ENCODE results near the gene SENP8.

Gene SENP8

DNA sequence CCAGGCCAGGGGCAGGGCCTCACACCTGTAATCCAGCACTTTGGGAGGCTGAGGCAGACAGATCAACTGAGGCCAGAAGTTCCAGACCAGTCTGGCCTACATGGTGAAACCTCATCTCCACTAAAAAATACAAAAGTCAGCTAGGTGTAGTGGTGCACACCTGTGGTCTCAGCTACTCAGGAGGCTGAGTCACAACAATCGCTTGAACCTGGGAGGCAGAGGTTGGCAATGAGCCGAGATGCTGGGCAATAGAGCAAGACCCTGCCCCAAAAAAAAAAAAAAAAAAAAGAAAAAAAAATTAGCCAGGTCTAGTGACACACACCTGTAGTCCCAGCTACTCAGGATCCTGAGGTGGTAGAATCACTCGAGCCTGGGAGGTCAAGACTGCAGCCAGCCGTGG lies 19.0 kb upstream of the SENP8 start:
- no peak for TF ChIP-seq GATA3 (IDR thresholded peaks at IDR 0.05; ENCODE audit: low read depth, low read length)
- no peak for TF ChIP-seq GATA2 (IDR thresholded peaks at IDR 0.05; ENCODE audit: low read depth, low read length)

- TF ChIP-seq GATA2 (IDR thresholded peaks at IDR 0.05; ENCODE audit: low read depth, low read length): no peak
- no peak for TF ChIP-seq GATA3 (IDR thresholded peaks at IDR 0.05; ENCODE audit: low read depth, low read length)
Measured at GRCh38 chr15:72105111-72105510, 13.1 kb upstream of the SENP8 start.

GRCh38 chr15:72106068-72106467 lies 12.1 kb upstream of the SENP8 start:
- no peak for TF ChIP-seq GATA3 (IDR thresholded peaks at IDR 0.05; ENCODE audit: low read depth, low read length)
- no peak for TF ChIP-seq GATA2 (IDR thresholded peaks at IDR 0.05; ENCODE audit: low read depth, low read length)

- TF ChIP-seq GATA3 (IDR thresholded peaks at IDR 0.05; ENCODE audit: low read depth, low read length): no peak
- TF ChIP-seq GATA2 (IDR thresholded peaks at IDR 0.05; ENCODE audit: low read depth, low read length): no peak
Measured at GRCh38 chr15:72110355-72110754, 7.8 kb upstream of the SENP8 start.

DNA sequence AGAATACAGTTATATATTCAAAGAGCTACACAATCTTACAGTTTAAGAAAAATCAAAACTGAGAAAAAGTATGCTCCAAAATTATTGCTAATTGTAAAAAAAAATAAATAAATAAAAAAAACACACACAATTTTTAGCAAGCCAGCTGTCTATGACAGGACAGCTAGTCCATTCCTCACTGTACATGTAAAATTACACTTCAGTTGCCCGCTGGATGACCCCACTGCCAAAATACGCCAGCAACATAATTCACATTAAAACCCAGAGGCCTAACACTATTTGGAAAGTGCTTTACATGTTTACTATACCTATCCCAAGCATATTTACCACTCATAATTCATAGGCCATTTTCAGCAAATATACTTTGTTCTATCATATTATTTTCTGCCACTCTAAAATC lies 6.1 kb upstream of the SENP8 start:
- TF ChIP-seq GATA2 (IDR thresholded peaks at IDR 0.05; ENCODE audit: low read depth, low read length) (no peak), GATA3 (IDR thresholded peaks at IDR 0.05; ENCODE audit: low read depth, low read length) (no peak)

DNA sequence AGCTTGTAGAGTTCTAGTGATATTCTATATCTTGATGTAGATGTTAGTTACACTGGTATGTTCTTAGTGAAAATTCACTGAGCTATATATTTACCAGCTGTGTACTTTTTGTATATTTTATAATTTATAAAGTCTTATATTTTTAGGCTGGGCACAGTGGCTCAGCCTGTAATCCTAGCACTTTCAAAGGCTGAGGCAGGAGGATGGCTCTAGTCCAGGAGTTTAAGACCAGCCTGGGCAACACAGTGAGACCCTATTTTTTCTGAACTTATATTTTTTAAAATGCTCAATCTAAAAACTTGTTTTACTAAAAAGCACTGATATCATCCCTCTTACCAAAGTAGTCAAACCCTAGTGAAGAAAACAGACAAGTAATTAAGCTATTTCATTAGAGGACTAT lies 5.4 kb upstream of the SENP8 start:
- no peak for TF ChIP-seq GATA3 (IDR thresholded peaks at IDR 0.05; ENCODE audit: low read depth, low read length)

GRCh38 chr15:72113347-72114031 lies 4.7 kb upstream of the SENP8 start:
- TF ChIP-seq GATA3 (IDR thresholded peaks at IDR 0.05; ENCODE audit: low read depth, low read length): no peak
- TF ChIP-seq GATA2 (IDR thresholded peaks at IDR 0.05; ENCODE audit: low read depth, low read length): no peak

- no peak for TF ChIP-seq GATA3 (IDR thresholded peaks at IDR 0.05; ENCODE audit: low read depth, low read length)
- TF ChIP-seq GATA2 (IDR thresholded peaks at IDR 0.05; ENCODE audit: low read depth, low read length): no peak
Measured at GRCh38 chr15:72116731-72117485, 1.3 kb upstream of the SENP8 start.

DNA sequence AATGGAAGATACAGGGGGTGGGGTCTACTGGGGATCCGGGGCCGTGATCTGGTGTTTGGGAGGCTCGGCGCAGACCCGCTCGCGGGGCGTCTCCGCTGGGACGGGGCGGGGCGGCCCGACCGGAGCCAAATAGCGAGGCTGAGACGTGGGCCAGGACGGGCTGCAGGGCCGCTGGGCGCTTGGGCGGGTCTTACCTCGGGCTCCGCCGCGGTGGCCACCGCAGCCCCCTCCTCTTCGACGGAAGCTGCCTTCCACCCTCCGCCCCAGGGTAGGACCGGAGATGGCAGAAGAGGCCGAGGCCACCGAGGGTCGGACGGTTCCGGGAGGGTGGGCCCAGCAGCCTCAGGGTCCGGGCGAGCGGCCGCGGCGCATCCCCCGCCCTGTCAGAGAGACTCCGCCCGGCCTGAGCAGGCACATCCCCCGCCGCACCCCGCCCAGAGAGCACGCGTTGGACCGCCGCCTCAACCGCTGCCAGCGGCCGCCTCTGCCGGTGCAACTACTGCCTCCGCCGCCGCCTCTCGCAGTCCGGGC lies 652 bp upstream of the SENP8 start:
- no peak for TF ChIP-seq GATA2 (IDR thresholded peaks at IDR 0.05; ENCODE audit: low read depth, low read length)
- no peak for TF ChIP-seq GATA3 (IDR thresholded peaks at IDR 0.05; ENCODE audit: low read depth, low read length)

DNA sequence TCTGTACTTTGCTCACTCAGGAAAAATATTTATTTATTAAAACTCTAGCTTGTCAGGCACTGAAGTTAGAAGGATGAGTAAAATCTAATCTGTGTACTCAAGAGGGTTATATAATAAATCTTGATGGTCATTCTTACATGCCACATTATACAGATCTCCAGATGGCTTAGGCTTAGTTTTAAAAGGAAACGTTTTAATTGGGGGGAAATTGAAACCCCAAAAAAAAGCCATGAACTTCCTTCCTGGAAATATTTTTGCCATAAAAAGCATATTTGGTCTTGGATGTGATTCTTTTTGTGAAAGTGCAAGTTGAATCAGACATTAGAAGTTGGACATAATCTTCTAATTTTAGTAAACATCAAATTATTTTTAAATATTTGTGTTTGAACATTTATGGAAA lies 6.0 kb downstream of the SENP8 start:
- TF ChIP-seq GATA3 (IDR thresholded peaks at IDR 0.05; ENCODE audit: low read depth, low read length): no peak
- TF ChIP-seq GATA2 (IDR thresholded peaks at IDR 0.05; ENCODE audit: low read depth, low read length): no peak

DNA sequence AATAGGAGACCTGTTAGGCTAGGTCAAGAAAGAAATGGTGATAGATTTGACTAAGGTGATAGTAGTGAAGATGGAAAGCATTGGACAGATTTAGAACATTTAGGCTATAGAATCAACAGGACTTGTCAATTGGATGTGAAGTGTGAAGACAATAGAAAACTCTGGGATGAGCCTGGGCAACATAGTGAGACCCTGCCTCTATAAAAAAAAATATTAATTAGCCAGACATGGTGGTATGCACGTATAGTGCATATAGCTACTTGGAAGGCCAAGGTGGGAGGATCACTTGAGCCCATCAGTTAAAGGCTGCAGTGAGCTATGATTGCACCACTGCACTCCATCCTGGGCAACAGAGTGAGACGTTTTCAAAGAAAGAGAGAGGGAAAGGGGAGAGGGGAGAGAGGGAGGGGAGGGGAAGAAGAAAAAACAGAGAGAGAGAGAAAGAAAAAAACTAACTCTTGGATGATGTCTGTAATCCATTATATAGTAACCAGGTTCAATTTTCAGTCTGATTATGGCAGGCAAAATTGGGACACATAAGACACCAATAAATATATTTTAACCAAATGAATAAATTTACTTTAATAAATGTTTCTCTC lies 9.6 kb downstream of the SENP8 start:
- TF ChIP-seq GATA2 (IDR thresholded peaks at IDR 0.05; ENCODE audit: low read depth, low read length) (no peak), GATA3 (IDR thresholded peaks at IDR 0.05; ENCODE audit: low read depth, low read length) (no peak)

- no peak for TF ChIP-seq GATA2 (IDR thresholded peaks at IDR 0.05; ENCODE audit: low read depth, low read length)
- TF ChIP-seq GATA3 (IDR thresholded peaks at IDR 0.05; ENCODE audit: low read depth, low read length): no peak
Measured at GRCh38 chr15:72128359-72128758, 10.2 kb downstream of the SENP8 start.

DNA sequence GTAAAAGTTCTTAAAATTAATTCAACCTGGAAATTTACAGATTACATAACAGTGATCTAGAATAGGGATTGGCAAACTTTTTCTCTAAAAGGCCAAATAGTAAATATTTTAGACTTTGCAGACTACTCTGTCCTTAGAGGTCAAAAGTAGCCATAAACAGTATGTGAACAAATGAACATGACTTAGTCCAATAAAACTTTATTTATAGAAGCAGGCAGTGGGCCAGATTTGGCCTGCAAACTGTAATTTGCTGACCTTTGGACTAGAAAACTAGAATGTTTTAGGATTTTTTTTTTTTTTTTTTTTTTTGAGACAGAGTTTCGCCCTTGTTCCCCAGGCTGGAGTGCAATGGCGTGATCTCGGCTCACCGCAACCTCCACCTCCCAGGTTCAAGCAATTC lies 12.1 kb downstream of the SENP8 start:
- no peak for TF ChIP-seq GATA2 (IDR thresholded peaks at IDR 0.05; ENCODE audit: low read depth, low read length)
- TF ChIP-seq GATA3 (IDR thresholded peaks at IDR 0.05; ENCODE audit: low read depth, low read length): no peak

GRCh38 chr15:72131922-72132321 lies 13.7 kb downstream of the SENP8 start:
- TF ChIP-seq GATA2 (IDR thresholded peaks at IDR 0.05; ENCODE audit: low read depth, low read length) (no peak), GATA3 (IDR thresholded peaks at IDR 0.05; ENCODE audit: low read depth, low read length) (no peak)

- TF ChIP-seq GATA3 (IDR thresholded peaks at IDR 0.05; ENCODE audit: low read depth, low read length): no peak
- TF ChIP-seq GATA2 (IDR thresholded peaks at IDR 0.05; ENCODE audit: low read depth, low read length): no peak
Measured at GRCh38 chr15:72133211-72133610, 15.0 kb downstream of the SENP8 start.
